HG03558 (cell line): Measurements from ENCODE around the gene PHACTR3.
"Not testable (repeated sequence)": the region's sequence is repeated elsewhere in the genome, so short reads cannot be mapped to it uniquely, and the experiment has no call there.

ENCODE experiments used
- ATAC-seq: cut with Tn5 transposase; IDR thresholded peaks from one replicate; pipeline ENCODE4 v1.9.1; 2021; ENCODE audit warnings: moderate number of reproducible peaks; ENCODE audit not compliant: unreplicated experiment; ENCODE audit errors: extremely low read depth

The PHACTR3 gene

DNA sequence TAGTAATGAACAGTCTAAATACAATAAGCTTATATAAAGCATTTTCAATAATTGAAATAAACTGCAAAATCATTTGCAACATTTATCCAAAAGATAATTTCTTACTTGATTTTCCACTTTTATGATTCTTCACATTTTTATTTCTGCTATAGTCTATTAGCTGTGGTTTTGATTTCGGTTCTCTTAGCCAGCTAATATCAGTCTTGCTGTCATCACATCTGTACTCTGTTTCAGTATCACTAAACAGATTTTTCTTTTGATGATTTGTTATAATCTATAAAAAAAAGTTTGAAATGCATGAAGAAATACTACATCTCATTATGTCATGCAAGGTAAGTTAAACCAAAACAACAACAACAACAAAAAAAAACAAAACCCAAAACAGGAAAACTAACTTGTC, 275.9 kb downstream of the PHACTR3 start:
- no peak for ATAC-seq

DNA sequence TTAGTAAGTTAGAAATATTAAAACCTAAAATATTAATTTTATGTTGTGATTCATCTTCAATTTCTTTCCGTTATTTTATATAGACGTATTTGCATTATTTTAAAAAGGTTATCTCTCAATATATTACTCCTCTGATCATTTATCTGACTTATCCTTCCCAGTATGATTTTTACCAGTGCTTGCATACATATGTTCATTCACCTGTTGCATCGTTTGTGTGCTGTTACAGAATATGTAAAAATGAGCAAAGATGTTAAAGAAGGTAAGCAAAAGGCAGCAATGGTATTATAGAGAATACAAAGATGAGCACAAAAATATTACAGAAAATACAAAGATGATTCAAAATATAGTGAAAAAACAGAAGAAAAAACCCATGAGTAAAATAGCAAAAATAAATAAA, 280.2 kb downstream of the PHACTR3 start:
- no peak for ATAC-seq

DNA sequence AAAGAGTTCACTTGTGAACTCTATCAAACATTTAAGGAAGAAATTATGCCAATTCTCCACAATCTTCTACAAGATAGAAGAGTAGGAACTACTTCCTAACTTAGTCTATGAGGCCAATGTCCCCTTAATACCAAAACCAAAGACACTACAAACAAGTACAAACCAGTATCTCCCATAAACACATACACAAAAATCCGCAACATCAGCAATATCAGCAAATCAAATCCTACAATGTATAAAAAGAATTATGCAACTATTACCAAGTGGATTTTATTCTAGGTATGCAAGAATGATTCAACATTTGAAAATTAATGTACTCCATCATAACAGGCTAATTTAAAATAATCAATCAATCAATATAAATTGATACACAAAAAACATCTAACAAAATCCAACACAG, 283.7 kb downstream of the PHACTR3 start:
- ATAC-seq, result no peak

DNA sequence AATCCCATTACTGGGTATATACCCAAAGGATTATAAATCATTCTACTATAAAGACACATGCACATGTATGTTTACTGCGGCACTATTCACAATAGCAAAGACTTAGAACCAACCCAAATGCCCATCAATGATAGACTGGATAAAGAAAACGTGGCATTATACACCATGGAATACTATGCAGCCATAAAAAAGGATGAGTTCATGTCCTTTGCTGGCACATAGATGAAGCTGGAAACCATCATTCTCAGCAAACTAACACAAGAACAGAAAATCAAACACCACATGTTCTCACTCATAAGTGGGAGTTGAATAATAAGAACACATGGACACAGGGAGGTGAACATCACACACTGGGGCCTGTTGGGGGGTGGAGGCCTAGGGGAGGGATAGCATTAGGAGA, 285.7 kb downstream of the PHACTR3 start:
- ATAC-seq, result not testable (repeated sequence)

DNA sequence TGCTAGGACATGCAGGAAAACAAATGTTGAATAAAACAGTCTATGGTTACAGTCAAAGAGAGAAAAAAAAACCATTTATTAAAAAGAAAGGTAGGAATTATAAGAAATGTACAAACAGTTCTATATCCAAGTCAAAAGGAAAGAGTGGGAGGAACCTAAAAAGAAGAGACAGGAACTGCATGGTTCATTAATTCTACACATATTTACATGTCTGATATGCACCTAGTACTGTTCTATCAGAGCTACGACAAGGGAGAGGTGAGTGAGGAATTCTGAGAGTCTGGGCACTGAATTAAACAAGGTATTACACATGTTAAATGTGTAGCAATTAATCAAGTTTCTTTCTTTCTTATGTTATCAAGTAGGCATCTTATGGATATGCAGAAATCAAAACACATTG, 287.2 kb downstream of the PHACTR3 start:
- ATAC-seq, result no peak

DNA sequence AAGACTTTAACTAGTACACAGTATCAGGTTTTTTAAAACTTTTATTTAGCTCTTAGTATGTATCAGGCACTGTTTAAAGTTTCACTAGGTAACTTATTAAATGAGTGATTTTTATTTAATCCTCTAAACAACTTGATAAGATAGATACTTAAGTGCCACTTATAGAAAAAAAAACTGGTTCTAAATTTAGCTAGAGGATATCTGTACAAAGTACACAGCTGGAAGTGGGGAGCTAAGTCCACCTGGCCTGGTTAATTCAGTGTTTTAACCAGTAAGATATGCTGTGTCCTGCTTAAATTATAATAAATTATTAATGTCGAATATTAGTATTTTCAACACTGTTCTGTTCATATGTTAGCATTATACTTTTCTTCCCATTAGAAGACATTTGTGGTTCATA, 291.6 kb downstream of the PHACTR3 start:
- ATAC-seq, result no peak
